MM.1S (cell line): ENCODE measurements around the gene SPCS2.

ENCODE experiments used
- EZH2 ChIP-seq: fragments of 300-600 bp; sonication (generic); optimal IDR thresholded peaks from 2 replicates; pipeline ENCODE3; 2017; ENCODE audit warnings: low read depth, mild to moderate bottlenecking, antibody characterized with exemption, low read length, mixed read lengths
- EZH2phosphoT487 ChIP-seq: fragments of 300-600 bp; sonication (generic); IDR thresholded peaks from 2 replicates; pipeline ENCODE4 v1.6.1; 2018; ENCODE audit warnings: antibody characterized with exemption, low read length
- TF ChIP-seq, protein P1 (sequence below): fragments of 300-600 bp; sonication (generic); IDR thresholded peaks from 2 replicates; pipeline ENCODE4 v1.5.1; 2016; ENCODE audit warnings: antibody characterized with exemption, low read length, mixed read lengths

GRCh38 chr11:75022759-75023396, 73.8 kb downstream of the SPCS2 start:
- TF ChIP-seq, protein P1, sequence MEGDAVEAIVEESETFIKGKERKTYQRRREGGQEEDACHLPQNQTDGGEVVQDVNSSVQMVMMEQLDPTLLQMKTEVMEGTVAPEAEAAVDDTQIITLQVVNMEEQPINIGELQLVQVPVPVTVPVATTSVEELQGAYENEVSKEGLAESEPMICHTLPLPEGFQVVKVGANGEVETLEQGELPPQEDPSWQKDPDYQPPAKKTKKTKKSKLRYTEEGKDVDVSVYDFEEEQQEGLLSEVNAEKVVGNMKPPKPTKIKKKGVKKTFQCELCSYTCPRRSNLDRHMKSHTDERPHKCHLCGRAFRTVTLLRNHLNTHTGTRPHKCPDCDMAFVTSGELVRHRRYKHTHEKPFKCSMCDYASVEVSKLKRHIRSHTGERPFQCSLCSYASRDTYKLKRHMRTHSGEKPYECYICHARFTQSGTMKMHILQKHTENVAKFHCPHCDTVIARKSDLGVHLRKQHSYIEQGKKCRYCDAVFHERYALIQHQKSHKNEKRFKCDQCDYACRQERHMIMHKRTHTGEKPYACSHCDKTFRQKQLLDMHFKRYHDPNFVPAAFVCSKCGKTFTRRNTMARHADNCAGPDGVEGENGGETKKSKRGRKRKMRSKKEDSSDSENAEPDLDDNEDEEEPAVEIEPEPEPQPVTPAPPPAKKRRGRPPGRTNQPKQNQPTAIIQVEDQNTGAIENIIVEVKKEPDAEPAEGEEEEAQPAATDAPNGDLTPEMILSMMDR, result peak; percentile 98
- TF ChIP-seq EZH2 (no peak), EZH2phosphoT487 (no peak)
